PC-3 (cell line): ENCODE data around the gene MISP3. TPM values are rescaled to one million over a fixed set of nuclear protein-coding genes. Genes with fewer than 3 reads are reported as not detected.
A peak's percentile ranks its signal among the peaks of the same experiment; 100 is the strongest.

ENCODE experiments used
- ATAC-seq: fragments of 200-7000 bp; cut with Tn5 transposase; 2 replicates; pipeline ENCODE4 v1.9.1; 2020; ENCODE audit warnings: mild to moderate bottlenecking, moderate library complexity
- BruUV-seq: library from RNA; stranded (reverse); fragments of 400-500 nt; replicated peaks from 2 replicates; lab custom pipeline; 2021; lab: Mats Ljungman, UMichigan
- CTCF ChIA-PET: fragments of 300-600 bp; sonication (Branson Sonifier 250); formaldehyde crosslinking; loops from one replicate; lab custom pipeline; 2022; ENCODE audit warnings: antibody characterized with exemption; lab: Charles Lee
- POLR2A ChIA-PET: fragments of 300-600 bp; sonication (Branson Sonifier 250); formaldehyde crosslinking; loops from one replicate; lab custom pipeline; 2022; ENCODE audit warnings: antibody characterized with exemption; ENCODE audit not compliant: unreplicated experiment; lab: Charles Lee
- DNase-seq: peaks from one replicate; pipeline ENCODE4 v3.0.0-alpha.2; 2015
- H2AFZ ChIP-seq: fragments of 300-600 bp; sonication (generic); 2 replicates; pipeline ENCODE4 v1.6.0; 2016; ENCODE audit warnings: antibody characterized with exemption, low read length
- H3F3A ChIP-seq: fragments of 300-600 bp; sonication (generic); one replicate; pipeline ENCODE4 v1.6.0; 2017; ENCODE audit warnings: antibody characterized with exemption, low read length, control low read depth, mild to moderate bottlenecking; ENCODE audit not compliant: unreplicated experiment
- H3K27ac ChIP-seq: fragments of 300-600 bp; sonication (generic); 2 replicates; pipeline ENCODE4 v1.5.1; 2016; ENCODE audit warnings: mild to moderate bottlenecking, low read length
- H3K27me3 ChIP-seq: fragments of 300-600 bp; sonication (generic); 2 replicates; pipeline ENCODE4 v1.6.1; 2016; ENCODE audit warnings: low read length, mixed read lengths
- H3K36me3 ChIP-seq: fragments of 300-600 bp; sonication (generic); 2 replicates; pipeline ENCODE4 v1.6.1; 2016; ENCODE audit warnings: low read depth, mixed run types, low read length, mixed read lengths
- H3K4me1 ChIP-seq: fragments of 300-600 bp; sonication (generic); 2 replicates; pipeline ENCODE4 v1.5.1; 2016; ENCODE audit warnings: low read length; ENCODE audit not compliant: insufficient read depth
- H3K4me2 ChIP-seq: fragments of 300-600 bp; sonication (generic); 2 replicates; pipeline ENCODE4 v1.6.0; 2016; ENCODE audit warnings: low read length
- H3K4me3 ChIP-seq: fragments of 300-600 bp; sonication (generic); 2 replicates; pipeline ENCODE4 v1.5.1; 2016; ENCODE audit warnings: mild to moderate bottlenecking, low read length, mixed read lengths
- H3K79me2 ChIP-seq: fragments of 300-600 bp; sonication (generic); 2 replicates; pipeline ENCODE4 v1.6.1; 2017; ENCODE audit warnings: low read length, mixed read lengths
- H3K9ac ChIP-seq: fragments of 300-600 bp; sonication (generic); 2 replicates; pipeline ENCODE4 v1.6.0; 2016; ENCODE audit warnings: mild to moderate bottlenecking, low read length
- H3K9me2 ChIP-seq: fragments of 300-600 bp; sonication (generic); replicated peaks from 2 replicates; pipeline ENCODE4 v1.6.1; 2016; ENCODE audit warnings: mixed run types, low read length, mixed read lengths
- H3K9me3 ChIP-seq: fragments of 300-600 bp; sonication (generic); 2 replicates; pipeline ENCODE4 v1.6.1; 2016; ENCODE audit warnings: low read length, mixed read lengths
- H4K20me1 ChIP-seq: fragments of 300-600 bp; sonication (generic); 2 replicates; pipeline ENCODE4 v1.6.1; 2016; ENCODE audit warnings: low read length, mixed read lengths
- CTCF ChIP-seq: fragments of 300-600 bp; sonication (generic); conservative IDR thresholded peaks from 2 replicates; pipeline ENCODE4 v1.5.1; 2017; ENCODE audit warnings: antibody characterized with exemption, low read depth, mild to moderate bottlenecking, low read length
- EZH2 ChIP-seq: fragments of 300-600 bp; sonication (generic); IDR thresholded peaks from one replicate; pipeline ENCODE4 v1.6.1; 2017; ENCODE audit warnings: antibody characterized with exemption, mild to moderate bottlenecking, low read length; ENCODE audit not compliant: unreplicated experiment
- EZH2phosphoT487 ChIP-seq: fragments of 300-600 bp; sonication (generic); IDR thresholded peaks from 2 replicates; pipeline ENCODE4 v1.6.1; 2018; ENCODE audit warnings: mild to moderate bottlenecking, antibody characterized with exemption, low read length, borderline replicate concordance
- intact Hi-C: fragments of 100-400 bp; cut with micrococcal nuclease; formaldehyde crosslinking; loops from 2 replicates; pipeline ENCODE4 v1.9.0; 2023
- total RNA-seq: library from RNA; depleted of rRNA; stranded (reverse); fragments of >200 nt; gene quantifications from 2 replicates; pipeline ENCODE4 v1.2.3, GENCODE V29; 2014

Gene MISP3
- total RNA-seq, 1 experiment from 2014 or later, result 6.1 TPM

DNA sequence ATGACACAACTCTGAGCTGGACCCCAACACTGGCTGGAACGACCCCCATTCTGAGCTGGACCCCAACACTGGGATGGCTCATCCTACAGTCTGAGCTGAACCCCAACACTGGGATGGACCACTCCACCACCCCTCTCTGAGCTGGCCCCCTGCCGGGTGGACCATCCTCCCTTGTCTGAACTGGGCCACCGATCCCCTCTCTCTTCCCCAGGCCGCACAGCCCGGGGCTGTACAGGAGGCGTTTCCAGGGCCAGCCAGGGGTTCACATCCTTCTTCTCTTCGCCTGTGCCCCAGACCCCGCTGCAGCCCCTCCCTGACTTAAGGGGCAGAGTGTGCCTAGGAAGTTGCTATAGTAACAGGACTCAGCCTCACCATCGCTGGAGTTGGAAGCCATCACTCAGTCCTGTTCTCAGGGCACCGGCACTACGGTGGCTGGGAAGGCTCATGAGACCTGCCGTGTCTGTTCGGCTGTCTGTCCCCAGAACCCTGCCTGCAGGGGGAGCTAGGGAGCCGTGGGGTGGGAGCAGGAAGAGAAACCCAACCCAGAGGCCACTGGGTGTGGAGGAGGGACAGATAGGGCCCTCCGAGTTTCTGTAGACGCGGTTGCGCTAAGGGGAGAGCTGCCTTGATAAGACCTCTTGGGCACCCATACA, 41.3 kb downstream of the MISP3 start:
- peaks cover 36% of the 10 kb centered on the region for H3K79me2 ChIP-seq
- H3K4me3 ChIP-seq, result no peak overlapping the region
- TF ChIP-seq EZH2 (no peak), CTCF (peak; percentile 68)
- H3K27me3 ChIP-seq, result no peaks in the 10 kb centered on the region
- ATAC-seq, result no peak
- no TSS peak for BruUV-seq
- H3K27ac ChIP-seq, result no peak overlapping the region
- DNase-seq, result peak; percentile 40
- no peaks in the 10 kb centered on the region for H3K9me3 ChIP-seq
- H3F3A ChIP-seq, result no peaks in the 10 kb centered on the region
- H2AFZ ChIP-seq, result no peak overlapping the region
- no peak overlapping the region for H3K4me2 ChIP-seq
- H4K20me1 ChIP-seq, result no peaks in the 10 kb centered on the region
- H3K4me1 ChIP-seq, result peaks cover 17% of the 10 kb centered on the region
- no peak overlapping the region for H3K9ac ChIP-seq
- ChIA-PET POLR2A (no interaction called here), CTCF (no interaction called here)
- intact Hi-C loops, result no loop called here
- no peaks in the 10 kb centered on the region for H3K36me3 ChIP-seq
- H3K9me2 ChIP-seq, result no peaks in the 10 kb centered on the region

GRCh38 chr19:14114439-14114838, 41.9 kb downstream of the MISP3 start:
- H3K4me3 ChIP-seq, result no peak overlapping the region
- H3K27ac ChIP-seq, result no peak overlapping the region
- no peaks in the 10 kb centered on the region for H4K20me1 ChIP-seq
- H3K79me2 ChIP-seq, result peaks cover 36% of the 10 kb centered on the region
- H3K27me3 ChIP-seq, result no peaks in the 10 kb centered on the region
- no peak overlapping the region for H3K4me2 ChIP-seq
- no TSS peak for BruUV-seq
- no peak for DNase-seq
- H3K36me3 ChIP-seq, result no peaks in the 10 kb centered on the region
- ChIA-PET CTCF (no interaction called here), POLR2A (no interaction called here)
- no peak overlapping the region for H2AFZ ChIP-seq
- H3K4me1 ChIP-seq, result peaks cover 17% of the 10 kb centered on the region
- no peak for TF ChIP-seq CTCF
- no peak for TF ChIP-seq EZH2phosphoT487
- TF ChIP-seq EZH2, result no peak
- peaks cover 5% of the 10 kb centered on the region for H3F3A ChIP-seq
- no peaks in the 10 kb centered on the region for H3K9me2 ChIP-seq
- H3K9me3 ChIP-seq, result no peaks in the 10 kb centered on the region
- intact Hi-C loops, result no loop called here
- ATAC-seq, result no peak
- no peak overlapping the region for H3K9ac ChIP-seq

- Histone ChIP-seq H3K79me2 (peaks cover 36% of the 10 kb centered on the region), H3K9me2 (no peaks in the 10 kb centered on the region), H3K27me3 (no peaks in the 10 kb centered on the region), H3K9me3 (no peaks in the 10 kb centered on the region), H3K4me1 (peaks cover 17% of the 10 kb centered on the region), H4K20me1 (no peaks in the 10 kb centered on the region), H2AFZ (no peak overlapping the region), H3K9ac (no peak overlapping the region), H3K27ac (no peak overlapping the region), H3F3A (peaks cover 9% of the 10 kb centered on the region), H3K4me3 (no peak overlapping the region), H3K4me2 (no peak overlapping the region), H3K36me3 (no peaks in the 10 kb centered on the region)
- intact Hi-C loops, result no loop called here
- ATAC-seq (no peak), DNase-seq (peak; percentile 46)
- TF ChIP-seq EZH2phosphoT487 (no peak), CTCF (peak; percentile 73)
- CTCF ChIA-PET, result no interaction called here
- POLR2A ChIA-PET, result no interaction called here
- no TSS peak for BruUV-seq
Observed at GRCh38 chr19:14114854-14115253, 42.3 kb downstream of the MISP3 start.
